ENCODE data around the gene APBA2.

- TF ChIP-seq, protein P1, sequence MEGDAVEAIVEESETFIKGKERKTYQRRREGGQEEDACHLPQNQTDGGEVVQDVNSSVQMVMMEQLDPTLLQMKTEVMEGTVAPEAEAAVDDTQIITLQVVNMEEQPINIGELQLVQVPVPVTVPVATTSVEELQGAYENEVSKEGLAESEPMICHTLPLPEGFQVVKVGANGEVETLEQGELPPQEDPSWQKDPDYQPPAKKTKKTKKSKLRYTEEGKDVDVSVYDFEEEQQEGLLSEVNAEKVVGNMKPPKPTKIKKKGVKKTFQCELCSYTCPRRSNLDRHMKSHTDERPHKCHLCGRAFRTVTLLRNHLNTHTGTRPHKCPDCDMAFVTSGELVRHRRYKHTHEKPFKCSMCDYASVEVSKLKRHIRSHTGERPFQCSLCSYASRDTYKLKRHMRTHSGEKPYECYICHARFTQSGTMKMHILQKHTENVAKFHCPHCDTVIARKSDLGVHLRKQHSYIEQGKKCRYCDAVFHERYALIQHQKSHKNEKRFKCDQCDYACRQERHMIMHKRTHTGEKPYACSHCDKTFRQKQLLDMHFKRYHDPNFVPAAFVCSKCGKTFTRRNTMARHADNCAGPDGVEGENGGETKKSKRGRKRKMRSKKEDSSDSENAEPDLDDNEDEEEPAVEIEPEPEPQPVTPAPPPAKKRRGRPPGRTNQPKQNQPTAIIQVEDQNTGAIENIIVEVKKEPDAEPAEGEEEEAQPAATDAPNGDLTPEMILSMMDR (IDR thresholded peaks at IDR 0.05) = no peak
- TF ChIP-seq, protein P2, sequence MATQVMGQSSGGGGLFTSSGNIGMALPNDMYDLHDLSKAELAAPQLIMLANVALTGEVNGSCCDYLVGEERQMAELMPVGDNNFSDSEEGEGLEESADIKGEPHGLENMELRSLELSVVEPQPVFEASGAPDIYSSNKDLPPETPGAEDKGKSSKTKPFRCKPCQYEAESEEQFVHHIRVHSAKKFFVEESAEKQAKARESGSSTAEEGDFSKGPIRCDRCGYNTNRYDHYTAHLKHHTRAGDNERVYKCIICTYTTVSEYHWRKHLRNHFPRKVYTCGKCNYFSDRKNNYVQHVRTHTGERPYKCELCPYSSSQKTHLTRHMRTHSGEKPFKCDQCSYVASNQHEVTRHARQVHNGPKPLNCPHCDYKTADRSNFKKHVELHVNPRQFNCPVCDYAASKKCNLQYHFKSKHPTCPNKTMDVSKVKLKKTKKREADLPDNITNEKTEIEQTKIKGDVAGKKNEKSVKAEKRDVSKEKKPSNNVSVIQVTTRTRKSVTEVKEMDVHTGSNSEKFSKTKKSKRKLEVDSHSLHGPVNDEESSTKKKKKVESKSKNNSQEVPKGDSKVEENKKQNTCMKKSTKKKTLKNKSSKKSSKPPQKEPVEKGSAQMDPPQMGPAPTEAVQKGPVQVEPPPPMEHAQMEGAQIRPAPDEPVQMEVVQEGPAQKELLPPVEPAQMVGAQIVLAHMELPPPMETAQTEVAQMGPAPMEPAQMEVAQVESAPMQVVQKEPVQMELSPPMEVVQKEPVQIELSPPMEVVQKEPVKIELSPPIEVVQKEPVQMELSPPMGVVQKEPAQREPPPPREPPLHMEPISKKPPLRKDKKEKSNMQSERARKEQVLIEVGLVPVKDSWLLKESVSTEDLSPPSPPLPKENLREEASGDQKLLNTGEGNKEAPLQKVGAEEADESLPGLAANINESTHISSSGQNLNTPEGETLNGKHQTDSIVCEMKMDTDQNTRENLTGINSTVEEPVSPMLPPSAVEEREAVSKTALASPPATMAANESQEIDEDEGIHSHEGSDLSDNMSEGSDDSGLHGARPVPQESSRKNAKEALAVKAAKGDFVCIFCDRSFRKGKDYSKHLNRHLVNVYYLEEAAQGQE (IDR thresholded peaks at IDR 0.05; ENCODE audit: insufficient read depth in 1 of 2, low read depth in 2 of 2, low read length in 1 of 2) = no peak
- TF ChIP-seq POLR2AphosphoS5 (IDR thresholded peaks at IDR 0.05; ENCODE audit: low read depth, low read length) = no peak
- TF ChIP-seq SIN3A (IDR thresholded peaks at IDR 0.05; ENCODE audit: borderline replicate concordance, insufficient read depth, low read depth, low read length) = no peak
- no peak for TF ChIP-seq TCF7L2 (IDR thresholded peaks at IDR 0.05; ENCODE audit: low read depth, low read length)
These were observed 108.5 kb downstream of the APBA2 start for GRCh38 chr15:28994142-28994830.
